H9 (cell line): ENCODE measurements around the gene ASAP3. TPM values are rescaled to one million over a fixed set of nuclear protein-coding genes. Genes with fewer than 3 reads are reported as not detected.

Source experiments
- DNase-seq: peaks from one replicate; pipeline ENCODE4 v3.0.0-alpha.2; 2017
- H2AFZ ChIP-seq: one replicate; pipeline ENCODE4 v1.6.1; 2013; ENCODE audit warnings: mild to moderate bottlenecking, low read length, control low read depth, moderate library complexity
- H2AK5ac ChIP-seq: 2 replicates; pipeline ENCODE4 v1.6.1; 2013; ENCODE audit warnings: low read length, control low read depth, mixed read lengths; ENCODE audit not compliant: insufficient read length
- H2BK120ac ChIP-seq: one replicate; pipeline ENCODE4 v1.6.1; 2013; ENCODE audit warnings: low read depth, mild to moderate bottlenecking, low read length, control low read depth, inconsistent platforms; ENCODE audit not compliant: poor library complexity, severe bottlenecking
- H2BK12ac ChIP-seq: 2 replicates; pipeline ENCODE4 v1.6.1; 2013; ENCODE audit warnings: low read length, control low read depth, mixed read lengths, low read depth; ENCODE audit not compliant: insufficient read length
- H2BK15ac ChIP-seq: 2 replicates; pipeline ENCODE4 v1.6.1; 2013; ENCODE audit warnings: low read depth, low read length, control low read depth
- H2BK20ac ChIP-seq: one replicate; pipeline ENCODE4 v1.6.1; 2013; ENCODE audit warnings: low read depth, mild to moderate bottlenecking, low read length, control low read depth, inconsistent platforms; ENCODE audit not compliant: poor library complexity, severe bottlenecking
- H2BK5ac ChIP-seq: 2 replicates; pipeline ENCODE4 v1.6.1; 2013; ENCODE audit warnings: low read length, control low read depth, mixed read lengths; ENCODE audit not compliant: insufficient read length
- H3K14ac ChIP-seq: 2 replicates; pipeline ENCODE4 v1.6.1; 2013; ENCODE audit warnings: low read length, control low read depth; ENCODE audit not compliant: insufficient read depth
- H3K18ac ChIP-seq: 2 replicates; pipeline ENCODE4 v1.6.1; 2013; ENCODE audit warnings: low read depth, mild to moderate bottlenecking, mixed read lengths, low read length, control low read depth; ENCODE audit not compliant: insufficient read length
- H3K23ac ChIP-seq: 2 replicates; pipeline ENCODE4 v1.6.1; 2013; ENCODE audit warnings: low read length, control low read depth, mixed read lengths, low read depth; ENCODE audit not compliant: insufficient read length
- H3K23me2 ChIP-seq: 2 replicates; pipeline ENCODE4 v1.6.1; 2013; ENCODE audit warnings: low read depth, mild to moderate bottlenecking, mixed read lengths, low read length, control low read depth; ENCODE audit not compliant: insufficient read length, poor library complexity, severe bottlenecking
- H3K27ac ChIP-seq: 2 replicates; pipeline ENCODE4 v1.5.1; 2013; ENCODE audit warnings: low read length, control low read depth, mixed read lengths, low read depth; ENCODE audit not compliant: insufficient read length
- H3K27me3 ChIP-seq: 2 replicates; pipeline ENCODE4 v1.6.1; 2013; ENCODE audit warnings: low read length, control low read depth, inconsistent platforms; ENCODE audit not compliant: insufficient read depth
- H3K4ac ChIP-seq: 2 replicates; pipeline ENCODE4 v1.6.1; 2013; ENCODE audit warnings: low read depth, mild to moderate bottlenecking, control low read depth, inconsistent platforms, low read length, moderate library complexity
- H3K4me1 ChIP-seq: 2 replicates; pipeline ENCODE4 v1.6.1; 2013; ENCODE audit warnings: low read length, control low read depth, inconsistent platforms; ENCODE audit not compliant: insufficient read depth
- H3K4me2 ChIP-seq: 2 replicates; pipeline ENCODE4 v1.6.1; 2013; ENCODE audit warnings: low read length, control low read depth, mixed read lengths; ENCODE audit not compliant: insufficient read length, insufficient read depth
- H3K56ac ChIP-seq: 2 replicates; pipeline ENCODE4 v1.6.1; 2013; ENCODE audit warnings: low read depth, mild to moderate bottlenecking, mixed read lengths, low read length, control low read depth; ENCODE audit not compliant: insufficient read length
- H3K79me1 ChIP-seq: 2 replicates; pipeline ENCODE4 v1.6.1; 2013; ENCODE audit warnings: low read depth, mild to moderate bottlenecking, moderate library complexity, low read length, control low read depth, inconsistent platforms; ENCODE audit not compliant: insufficient read depth, poor library complexity, severe bottlenecking
- H3K79me2 ChIP-seq: 2 replicates; pipeline ENCODE4 v1.6.1; 2013; ENCODE audit warnings: low read length, control low read depth, inconsistent platforms; ENCODE audit not compliant: insufficient read depth
- H3K9ac ChIP-seq: 2 replicates; pipeline ENCODE4 v1.6.1; 2013; ENCODE audit warnings: low read length, control low read depth, mixed read lengths; ENCODE audit not compliant: insufficient read length; ENCODE audit errors: extremely low read depth
- H3K9me3 ChIP-seq: one replicate; pipeline ENCODE4 v1.6.1; 2013; ENCODE audit warnings: low read depth, low read length, inconsistent platforms; ENCODE audit not compliant: control insufficient read depth
- H3T11ph ChIP-seq: one replicate; pipeline ENCODE4 v1.6.1; 2013; ENCODE audit warnings: mild to moderate bottlenecking, low read length, control low read depth, inconsistent platforms
- H4K20me1 ChIP-seq: one replicate; pipeline ENCODE4 v1.6.1; 2013; ENCODE audit not compliant: control insufficient read depth, insufficient read length, insufficient read depth
- H4K5ac ChIP-seq: 2 replicates; pipeline ENCODE4 v1.6.1; 2013; ENCODE audit warnings: low read depth, mild to moderate bottlenecking, mixed read lengths, low read length, control low read depth; ENCODE audit not compliant: insufficient read length
- H4K8ac ChIP-seq: replicated peaks from 2 replicates; pipeline ENCODE4 v1.6.1; 2013; ENCODE audit warnings: low read length, control low read depth, mixed read lengths, low read depth; ENCODE audit not compliant: insufficient read length
- H4K91ac ChIP-seq: 2 replicates; pipeline ENCODE4 v1.6.1; 2013; ENCODE audit warnings: low read depth, mild to moderate bottlenecking, moderate library complexity, mixed read lengths, low read length, control low read depth; ENCODE audit not compliant: insufficient read length
- H3K27ac Mint-ChIP-seq, 3 experiments: 2 replicates in 2 of 3; 3 replicates in 1 of 3; pipeline ENCODE4 v1.8.0; 2020 to 2021; ENCODE audit warnings: mixed read lengths in 3 of 3, mild to moderate bottlenecking in 1 of 3, moderate library complexity in 1 of 3
- H3K27me3 Mint-ChIP-seq: 2 replicates; pipeline ENCODE4 v1.8.0; 2021; ENCODE audit warnings: low read depth, mild to moderate bottlenecking, moderate library complexity, mixed read lengths
- H3K36me3 Mint-ChIP-seq, 3 experiments: 2 replicates in 2 of 3; 3 replicates in 1 of 3; pipeline ENCODE4 v1.8.0; 2020 to 2021; ENCODE audit warnings: low read depth in 3 of 3, mixed read lengths in 3 of 3; ENCODE audit not compliant: insufficient read depth in 1 of 3
- H3K4me1 Mint-ChIP-seq, 2 experiments: 2 replicates each; pipeline ENCODE4 v1.8.0; 2020; ENCODE audit warnings: mixed read lengths in 2 of 2
- H3K4me3 Mint-ChIP-seq, 2 experiments: 2 replicates in 1 of 2; 3 replicates in 1 of 2; pipeline ENCODE4 v1.8.0; 2020 to 2021; ENCODE audit warnings: mild to moderate bottlenecking in 2 of 2, mixed read lengths in 2 of 2, moderate library complexity in 1 of 2
- H3K9me3 Mint-ChIP-seq, 2 experiments: 2 replicates in 1 of 2; 3 replicates in 1 of 2; pipeline ENCODE4 v1.8.0; 2020; ENCODE audit warnings: mild to moderate bottlenecking in 2 of 2, mixed read lengths in 2 of 2, moderate library complexity in 1 of 2
- CTCF ChIP-seq: fragments of 200-600 bp; sonication (generic); conservative IDR thresholded peaks from 3 replicates; pipeline ENCODE4 v1.8.0; 2021; ENCODE audit warnings: antibody characterized with exemption, mild to moderate bottlenecking
- WGBS: extraction: QIAGEN DNeasy Blood & Tissue Kit; methylation state at CpG from one replicate; pipeline ENCODE4 v1.1.7; 2013; ENCODE audit warnings: missing lambda C conversion rate, low lambda C conversion rate, mixed read lengths; ENCODE audit not compliant: insufficient read length; ENCODE audit errors: extremely low coverage; 5-methylcytosine and 5-hydroxymethylcytosine counted together
- total RNA-seq: library from RNA; stranded (reverse); gene quantifications from 2 replicates; pipeline ENCODE4 v1.2.1, GENCODE V29; 2021

Gene ASAP3
- total RNA-seq, 1 experiment from 2014 or later: 26.7 TPM

DNA sequence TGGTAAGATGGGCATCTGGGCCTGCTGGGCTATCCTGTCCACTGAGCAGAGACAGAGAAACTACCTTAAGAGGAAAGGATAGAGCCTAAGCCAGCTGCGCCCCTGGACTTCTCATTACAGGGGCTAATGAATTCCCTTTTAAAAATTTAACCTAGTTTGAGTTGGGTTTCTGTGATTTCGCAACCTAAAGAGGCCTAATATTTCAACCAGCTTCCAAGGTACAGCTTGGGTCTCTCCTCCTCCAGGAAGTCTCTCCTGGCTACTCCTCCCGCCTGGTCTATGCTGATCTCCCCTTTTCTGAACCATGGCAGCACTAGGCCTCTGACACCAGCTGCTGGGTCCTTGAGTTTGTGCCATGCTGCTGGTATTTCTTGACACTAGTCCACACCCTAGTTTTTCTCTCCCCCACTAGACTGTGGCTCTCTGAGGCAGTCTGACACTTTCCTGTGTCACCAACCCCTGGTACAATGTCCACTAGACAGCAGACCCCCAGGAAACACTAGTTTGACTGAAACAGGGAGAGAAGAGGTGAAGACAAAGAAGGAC is 30.5 kb downstream of the ASAP3 start:
- TF ChIP-seq CTCF: no peak
- Histone ChIP-seq H3K23ac (no peak overlapping the region), H2BK5ac (no peak overlapping the region), H3K23me2 (no peaks in the 10 kb centered on the region), H2AK5ac (no peak overlapping the region), H4K91ac (no peak overlapping the region), H3K18ac (no peak overlapping the region), H3K9ac (no peak overlapping the region), H3K4me2 (no peak overlapping the region), H4K5ac (no peak overlapping the region), H4K8ac (no peak overlapping the region), H3K79me2 (no peaks in the 10 kb centered on the region), H2BK15ac (no peak overlapping the region), H3K56ac (no peak overlapping the region), H3T11ph (no peak overlapping the region), H3K27me3 (no peaks in the 10 kb centered on the region), H2BK12ac (no peak overlapping the region), H2BK120ac (no peak overlapping the region), H2BK20ac (no peak overlapping the region), H3K27ac (no peak overlapping the region), H3K4me1 (no peaks in the 10 kb centered on the region), H4K20me1 (no peaks in the 10 kb centered on the region), H3K9me3 (no peaks in the 10 kb centered on the region), H2AFZ (no peak overlapping the region), H3K4ac (no peak overlapping the region), H3K14ac (no peak overlapping the region), H3K79me1 (no peaks in the 10 kb centered on the region)
- Mint-ChIP-seq H3K4me3 (no peak overlapping the region), H3K27ac (no peak overlapping the region; a peak in 1 of 7 replicates), H3K9me3 (no peaks in the 10 kb centered on the region), H3K36me3 (peaks cover 1 to 26% (median 5%) of the 10 kb centered on the region in 3 experiments; a peak in 5 of 7 replicates), H3K4me1 (no peaks in the 10 kb centered on the region), H3K27me3 (no peaks in the 10 kb centered on the region; the same call in 1 of the 2 replicates)
- DNase-seq: no peak
- WGBS: no CpG with 5 or more reads among the region's 3 CpGs
